Rectal smooth muscle tissue (tissue), 1 donor: Measurements from ENCODE around the gene SCGB1C2.
"Not testable (repeated sequence)": the region's sequence is repeated elsewhere in the genome, so short reads cannot be mapped to it uniquely, and the experiment has no call there.

Experiments used
- H3K27ac ChIP-seq: one replicate; pipeline ENCODE4 v1.7.0; 2013; ENCODE audit warnings: low read depth, low read length, inconsistent platforms
- H3K27me3 ChIP-seq: one replicate; pipeline ENCODE4 v1.7.0; 2013; ENCODE audit warnings: low read length; ENCODE audit not compliant: control insufficient read depth, insufficient read depth
- H3K36me3 ChIP-seq: one replicate; pipeline ENCODE4 v1.7.0; 2013; ENCODE audit warnings: low read length; ENCODE audit not compliant: control insufficient read depth, insufficient read depth
- H3K4me1 ChIP-seq: one replicate; pipeline ENCODE4 v1.7.0; 2013; ENCODE audit warnings: low read length; ENCODE audit not compliant: control insufficient read depth, insufficient read depth
- H3K4me3 ChIP-seq: one replicate; pipeline ENCODE4 v1.7.0; 2013; ENCODE audit warnings: low read length
- H3K9ac ChIP-seq: one replicate; pipeline ENCODE4 v1.7.0; 2013; ENCODE audit warnings: low read length

SCGB1C2 gene

GRCh38 chr17:137166-137807 lies at the start of gene SCGB1C2:
Gene SCGB1C2 (plus strand): TSS chr17:137569. CDS start chr17:137591, 22 bp downstream.
- H3K36me3 ChIP-seq, H3K4me1 ChIP-seq, H3K4me3 ChIP-seq, H3K9ac ChIP-seq, H3K27me3 ChIP-seq, H3K27ac ChIP-seq: not testable (repeated sequence)

GRCh38 chr17:113111-113510 lies 24.3 kb upstream of the SCGB1C2 start:
- H3K9ac ChIP-seq, H3K36me3 ChIP-seq, H3K27me3 ChIP-seq, H3K4me1 ChIP-seq, H3K4me3 ChIP-seq, H3K27ac ChIP-seq: not testable (repeated sequence)

- not testable (repeated sequence) for H3K4me3 ChIP-seq, H3K4me1 ChIP-seq, H3K36me3 ChIP-seq, H3K27me3 ChIP-seq, H3K27ac ChIP-seq, H3K9ac ChIP-seq
These were observed 18.9 kb upstream of the SCGB1C2 start for GRCh38 chr17:118339-118917.

GRCh38 chr17:133932-134331 lies 3.4 kb upstream of the SCGB1C2 start:
- not testable (repeated sequence) for H3K4me1 ChIP-seq, H3K9ac ChIP-seq, H3K4me3 ChIP-seq, H3K27ac ChIP-seq, H3K36me3 ChIP-seq, H3K27me3 ChIP-seq

- H3K27me3 ChIP-seq, H3K9ac ChIP-seq, H3K36me3 ChIP-seq, H3K4me3 ChIP-seq, H3K27ac ChIP-seq, H3K4me1 ChIP-seq: not testable (repeated sequence)
These were observed 3.0 kb upstream of the SCGB1C2 start for GRCh38 chr17:134332-134785.

- not testable (repeated sequence) for H3K36me3 ChIP-seq, H3K4me1 ChIP-seq, H3K27me3 ChIP-seq, H3K27ac ChIP-seq, H3K4me3 ChIP-seq, H3K9ac ChIP-seq
These were observed 2.3 kb upstream of the SCGB1C2 start for GRCh38 chr17:135022-135421.

GRCh38 chr17:135895-136294 lies 1.5 kb upstream of the SCGB1C2 start:
- H3K36me3 ChIP-seq, H3K9ac ChIP-seq, H3K4me1 ChIP-seq, H3K27me3 ChIP-seq, H3K27ac ChIP-seq, H3K4me3 ChIP-seq: not testable (repeated sequence)

GRCh38 chr17:136531-136930 lies 838 bp upstream of the SCGB1C2 start:
- H3K4me1 ChIP-seq, H3K27ac ChIP-seq, H3K9ac ChIP-seq, H3K4me3 ChIP-seq, H3K36me3 ChIP-seq, H3K27me3 ChIP-seq: not testable (repeated sequence)

GRCh38 chr17:139401-140205 lies 2.2 kb downstream of the SCGB1C2 start:
- not testable (repeated sequence) for H3K9ac ChIP-seq, H3K27ac ChIP-seq, H3K4me3 ChIP-seq, H3K4me1 ChIP-seq, H3K27me3 ChIP-seq, H3K36me3 ChIP-seq

GRCh38 chr17:142102-142661 lies 4.8 kb downstream of the SCGB1C2 start:
- H3K4me3 ChIP-seq = no peak overlapping the region
- H3K9ac ChIP-seq = no peak overlapping the region
- no peaks in the 10 kb centered on the region for H3K27me3 ChIP-seq
- no peaks in the 10 kb centered on the region for H3K4me1 ChIP-seq
- H3K36me3 ChIP-seq = no peaks in the 10 kb centered on the region
- no peak overlapping the region for H3K27ac ChIP-seq

GRCh38 chr17:142876-143784 lies 5.8 kb downstream of the SCGB1C2 start:
- Histone ChIP-seq H3K4me3 (no peak overlapping the region), H3K4me1 (no peaks in the 10 kb centered on the region), H3K36me3 (no peaks in the 10 kb centered on the region), H3K27me3 (no peaks in the 10 kb centered on the region), H3K9ac (no peak overlapping the region), H3K27ac (no peak overlapping the region)

GRCh38 chr17:143785-144281 lies 6.5 kb downstream of the SCGB1C2 start:
- Histone ChIP-seq H3K27me3 (no peaks in the 10 kb centered on the region), H3K4me3 (no peak overlapping the region), H3K27ac (no peak overlapping the region), H3K9ac (no peak overlapping the region), H3K36me3 (no peaks in the 10 kb centered on the region), H3K4me1 (no peaks in the 10 kb centered on the region)
